Activated T-cell treated with anti-CD3 and anti-CD28 coated beads for 1 hour (primary cell): ENCODE data around the gene NOX4.
"Not testable (repeated sequence)": the region's sequence is repeated elsewhere in the genome, so short reads cannot be mapped to it uniquely, and the experiment has no call there.

ENCODE experiments used
- DNase-seq: peaks from one replicate; pipeline ENCODE4 v3.0.0-alpha.2; 2020; ENCODE audit warnings: low read depth

The NOX4 gene

DNA sequence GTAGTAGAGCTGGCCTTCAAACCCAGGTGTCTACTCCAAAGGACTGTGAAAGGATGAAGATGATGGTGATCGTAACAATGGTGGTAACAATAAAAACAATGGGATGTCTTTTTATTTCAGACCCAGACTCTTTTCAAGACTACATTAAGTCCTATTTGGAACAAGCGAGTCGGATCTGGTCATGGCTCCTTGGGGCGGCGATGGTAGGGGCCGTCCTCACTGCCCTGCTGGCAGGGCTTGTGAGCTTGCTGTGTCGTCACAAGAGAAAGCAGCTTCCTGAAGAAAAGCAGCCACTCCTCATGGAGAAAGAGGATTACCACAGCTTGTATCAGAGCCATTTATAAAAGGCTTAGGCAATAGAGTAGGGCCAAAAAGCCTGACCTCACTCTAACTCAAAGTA lies 196.2 kb downstream of the NOX4 start:
- DNase-seq = not testable (repeated sequence)

- no peak for DNase-seq
These were observed 197.1 kb downstream of the NOX4 start for GRCh38 chr11:89293965-89294679.

- DNase-seq = not testable (repeated sequence)
These were observed 203.2 kb downstream of the NOX4 start for GRCh38 chr11:89288004-89288403.

DNA sequence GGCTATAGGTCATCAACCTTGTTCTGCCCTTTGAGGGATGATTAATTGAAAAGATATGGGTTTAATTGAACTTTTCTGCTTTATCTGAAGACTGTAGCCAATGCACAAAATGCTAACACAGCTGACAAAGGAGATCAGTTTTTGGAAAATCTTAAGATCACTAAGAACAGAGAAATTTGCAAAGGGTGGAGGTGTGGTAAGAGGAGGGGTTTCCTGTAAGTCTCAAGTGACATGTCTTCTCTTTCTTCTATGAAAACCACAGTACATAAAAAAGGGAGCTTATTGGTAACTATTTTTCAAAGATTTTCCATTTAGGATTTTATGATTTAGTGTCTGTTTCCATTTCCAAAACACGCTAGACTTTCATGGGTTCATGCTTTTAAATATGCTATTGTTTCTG lies 204.6 kb downstream of the NOX4 start:
- DNase-seq = not testable (repeated sequence)

GRCh38 chr11:89281032-89281677 lies 210.0 kb downstream of the NOX4 start:
- not testable (repeated sequence) for DNase-seq

GRCh38 chr11:89279176-89279575 lies 212.0 kb downstream of the NOX4 start:
- DNase-seq = no peak

GRCh38 chr11:89275966-89276365 lies 215.2 kb downstream of the NOX4 start:
- DNase-seq = no peak
